Prostate gland (tissue), 2 donors: Measurements from ENCODE around the gene VSIG10.

Source experiments
- POLR2AphosphoS5 ChIP-seq: sonication (generic); formaldehyde crosslinking; IDR thresholded peaks from one replicate; pipeline ENCODE4 v1.6.1; 2017; ENCODE audit warnings: antibody characterized with exemption
- TF ChIP-seq, protein P1 (sequence below), 4 experiments: fragments of 200-600 bp in 2 of 4; fragments of 450-650 bp in 2 of 4; sonication (generic) in 2 of 4; IDR thresholded peaks; 1 replicate in 3 of 4; 2 replicates in 1 of 4; pipeline ENCODE4 v1.5.1; 2016 to 2019; ENCODE audit warnings: antibody characterized with exemption in 4 of 4, mild to moderate bottlenecking in 2 of 4, moderate library complexity in 2 of 4

DNA sequence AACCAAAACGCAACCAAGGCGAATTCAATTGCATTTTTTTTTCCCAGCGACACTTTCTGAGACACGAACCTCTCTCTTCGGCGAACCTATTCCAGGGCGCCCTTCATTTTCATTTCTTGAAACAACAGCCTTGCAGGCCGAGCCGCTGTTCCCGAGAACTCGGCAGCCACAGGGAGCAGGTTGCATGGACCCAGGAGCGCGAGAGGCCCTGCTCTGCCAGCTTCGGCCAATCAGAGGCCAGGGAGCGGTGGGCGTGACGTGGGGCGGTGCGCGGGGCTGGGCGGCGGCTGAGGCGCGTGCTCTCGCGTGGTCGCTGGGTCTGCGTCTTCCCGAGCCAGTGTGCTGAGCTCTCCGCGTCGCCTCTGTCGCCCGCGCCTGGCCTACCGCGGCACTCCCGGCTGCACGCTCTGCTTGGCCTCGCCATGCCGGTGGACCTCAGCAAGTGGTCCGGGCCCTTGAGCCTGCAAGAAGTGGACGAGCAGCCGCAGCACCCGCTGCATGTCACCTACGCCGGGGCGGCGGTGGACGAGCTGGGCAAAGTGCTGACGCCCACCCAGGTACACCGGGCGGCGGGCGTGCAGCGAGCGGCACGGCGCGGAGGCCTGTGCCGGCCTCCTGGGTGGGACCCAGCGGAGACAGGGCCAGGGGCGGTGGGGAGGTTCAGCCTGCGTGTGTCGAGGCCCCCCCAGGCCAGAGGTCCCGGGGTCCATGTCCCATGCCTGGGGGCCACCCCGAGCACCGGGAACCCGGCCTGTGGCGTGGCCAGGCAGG, 32.2 kb upstream of the VSIG10 start, which contains the start of gene PEBP1:
- peak; percentile 90 for TF ChIP-seq POLR2AphosphoS5
- TF ChIP-seq, protein P1, sequence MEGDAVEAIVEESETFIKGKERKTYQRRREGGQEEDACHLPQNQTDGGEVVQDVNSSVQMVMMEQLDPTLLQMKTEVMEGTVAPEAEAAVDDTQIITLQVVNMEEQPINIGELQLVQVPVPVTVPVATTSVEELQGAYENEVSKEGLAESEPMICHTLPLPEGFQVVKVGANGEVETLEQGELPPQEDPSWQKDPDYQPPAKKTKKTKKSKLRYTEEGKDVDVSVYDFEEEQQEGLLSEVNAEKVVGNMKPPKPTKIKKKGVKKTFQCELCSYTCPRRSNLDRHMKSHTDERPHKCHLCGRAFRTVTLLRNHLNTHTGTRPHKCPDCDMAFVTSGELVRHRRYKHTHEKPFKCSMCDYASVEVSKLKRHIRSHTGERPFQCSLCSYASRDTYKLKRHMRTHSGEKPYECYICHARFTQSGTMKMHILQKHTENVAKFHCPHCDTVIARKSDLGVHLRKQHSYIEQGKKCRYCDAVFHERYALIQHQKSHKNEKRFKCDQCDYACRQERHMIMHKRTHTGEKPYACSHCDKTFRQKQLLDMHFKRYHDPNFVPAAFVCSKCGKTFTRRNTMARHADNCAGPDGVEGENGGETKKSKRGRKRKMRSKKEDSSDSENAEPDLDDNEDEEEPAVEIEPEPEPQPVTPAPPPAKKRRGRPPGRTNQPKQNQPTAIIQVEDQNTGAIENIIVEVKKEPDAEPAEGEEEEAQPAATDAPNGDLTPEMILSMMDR (IDR thresholded peaks at IDR 0.05) = no peak
